ENCODE data around the gene ADD2. TPM values are rescaled to one million over a fixed set of nuclear protein-coding genes. Genes with fewer than 3 reads are reported as not detected.

ADD2 gene
- total and polyA plus RNA-seq, 7 donors, result 0.09 to 2.6 (median 0.85) TPM

DNA sequence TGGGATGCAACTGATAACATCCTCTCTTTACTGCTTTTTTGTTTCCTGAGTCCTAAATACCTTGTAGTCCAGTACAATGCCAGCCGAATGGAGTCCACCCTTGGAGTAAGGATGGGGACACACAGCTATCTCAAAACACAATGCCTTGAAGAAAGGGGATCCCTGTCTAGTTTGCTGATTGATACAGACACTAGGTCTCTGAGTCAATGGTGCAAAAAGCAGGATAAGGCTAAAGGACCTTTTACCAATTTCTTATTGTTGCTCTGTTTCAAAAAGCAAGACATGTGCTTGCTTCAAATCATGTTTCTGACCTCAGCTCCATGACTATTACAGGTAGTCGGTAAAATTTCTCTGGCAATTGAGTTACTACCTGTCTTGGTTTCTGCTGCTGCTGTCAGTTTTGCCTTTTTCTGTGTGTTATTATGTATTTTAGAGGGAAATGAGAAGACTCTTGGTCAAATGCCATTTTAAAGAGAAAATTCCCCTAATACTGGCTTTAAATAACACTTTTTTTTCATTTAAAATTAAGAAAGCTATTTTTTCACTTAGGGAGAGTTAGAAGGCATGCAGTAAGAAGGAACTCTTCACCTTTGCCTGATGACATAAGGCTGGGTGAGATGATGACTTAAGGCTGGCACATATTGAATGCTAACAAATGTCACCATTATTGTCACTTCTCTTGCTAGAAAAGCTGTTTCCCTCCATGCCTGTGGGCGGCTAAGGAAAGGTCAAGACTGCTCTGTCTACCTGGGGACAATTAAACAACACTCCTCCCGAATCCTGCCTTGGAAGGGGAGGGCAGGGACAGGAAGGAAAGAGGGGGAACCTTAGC, 27.4 kb upstream of the ADD2 start:
- Histone ChIP-seq H3K27ac (no peak overlapping the region), H3K36me3 (ENCODE audit: insufficient read depth in 1 of 2, low read depth in 1 of 2) (no peaks in the 10 kb centered on the region), H3K9me3 (no peaks in the 10 kb centered on the region), H3K4me3 (no peak overlapping the region), H3K27me3 (ENCODE audit: insufficient read depth in 3 of 3, low read length in 2 of 3) (peaks cover 2 to 26% (median 5%) of the 10 kb centered on the region in 3 donors), H3K4me1 (no peaks in the 10 kb centered on the region)
- DNase-seq (no peak), ATAC-seq (no peak)
- TF ChIP-seq, protein P1, sequence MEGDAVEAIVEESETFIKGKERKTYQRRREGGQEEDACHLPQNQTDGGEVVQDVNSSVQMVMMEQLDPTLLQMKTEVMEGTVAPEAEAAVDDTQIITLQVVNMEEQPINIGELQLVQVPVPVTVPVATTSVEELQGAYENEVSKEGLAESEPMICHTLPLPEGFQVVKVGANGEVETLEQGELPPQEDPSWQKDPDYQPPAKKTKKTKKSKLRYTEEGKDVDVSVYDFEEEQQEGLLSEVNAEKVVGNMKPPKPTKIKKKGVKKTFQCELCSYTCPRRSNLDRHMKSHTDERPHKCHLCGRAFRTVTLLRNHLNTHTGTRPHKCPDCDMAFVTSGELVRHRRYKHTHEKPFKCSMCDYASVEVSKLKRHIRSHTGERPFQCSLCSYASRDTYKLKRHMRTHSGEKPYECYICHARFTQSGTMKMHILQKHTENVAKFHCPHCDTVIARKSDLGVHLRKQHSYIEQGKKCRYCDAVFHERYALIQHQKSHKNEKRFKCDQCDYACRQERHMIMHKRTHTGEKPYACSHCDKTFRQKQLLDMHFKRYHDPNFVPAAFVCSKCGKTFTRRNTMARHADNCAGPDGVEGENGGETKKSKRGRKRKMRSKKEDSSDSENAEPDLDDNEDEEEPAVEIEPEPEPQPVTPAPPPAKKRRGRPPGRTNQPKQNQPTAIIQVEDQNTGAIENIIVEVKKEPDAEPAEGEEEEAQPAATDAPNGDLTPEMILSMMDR (IDR thresholded peaks at IDR 0.05), result no peak
- 64 to 78% (median 75%) methylated on average over 4 of the region's 4 CpGs for WGBS, 3 donors
- intact Hi-C loops (cut with DNase I), result no loop called here

DNA sequence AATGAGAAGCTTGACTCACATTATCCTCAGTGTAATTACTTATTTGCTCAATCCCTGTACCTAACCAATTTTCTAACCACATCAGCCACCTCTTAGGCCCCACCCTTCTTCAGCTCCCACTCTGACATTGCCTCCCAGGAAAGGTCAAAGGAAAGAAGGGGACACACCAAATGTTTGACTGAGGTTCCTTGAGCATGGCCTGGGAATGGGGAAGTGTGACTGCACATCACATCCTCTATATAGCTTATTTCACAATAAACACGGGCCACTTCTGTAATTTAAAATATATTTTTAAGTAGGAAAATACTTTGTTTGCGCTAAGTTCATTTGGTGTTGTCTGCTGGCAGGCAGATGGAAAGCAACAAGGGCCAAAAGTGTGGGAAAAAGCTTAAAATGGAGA, 25.4 kb upstream of the ADD2 start:
- ATAC-seq, result no peak
- intact Hi-C loops (cut with DNase I), result loop anchor here in 1 of 2 donors (5.0 kb wide), 1 partner anchor 154 kb away; no protein-coding TSS in a partner anchor

DNA sequence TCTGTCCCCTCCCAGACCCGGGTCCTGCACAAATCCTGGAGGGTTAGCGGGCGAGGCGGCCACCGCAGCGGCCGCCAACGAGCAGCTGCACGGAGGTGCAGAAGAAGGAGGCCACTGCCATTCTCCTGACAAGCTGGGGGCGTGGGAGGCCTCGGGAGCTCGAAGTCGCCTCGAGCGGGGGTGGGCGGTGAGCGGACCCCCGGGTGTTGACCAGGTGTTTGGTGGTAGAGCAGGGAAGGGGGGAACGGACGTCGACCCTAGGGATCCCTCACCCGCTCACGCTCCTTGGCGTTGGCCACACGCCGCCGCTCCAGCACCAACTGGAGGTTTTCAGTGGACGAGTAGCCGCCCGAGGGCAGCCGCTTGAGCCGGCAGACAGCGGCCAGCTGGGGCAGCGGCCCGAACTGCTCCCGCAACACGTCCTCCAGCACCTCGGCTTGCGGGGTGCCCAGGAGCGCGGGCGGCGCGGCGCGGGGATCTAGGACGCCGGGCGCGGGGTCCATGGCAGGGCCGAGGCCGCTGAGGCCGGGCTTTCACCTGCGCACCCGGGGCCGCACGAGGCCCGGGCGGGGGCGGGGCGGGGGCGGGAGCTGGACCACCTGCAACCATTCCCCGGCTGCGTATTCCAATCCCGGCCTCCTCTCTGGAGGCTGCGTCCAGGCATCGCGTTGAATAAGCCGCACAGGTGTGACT, 22.3 kb upstream of the ADD2 start, which contains the start of gene FIGLA:
FIGLA (minus strand) TSS at position 508 of the 693 bp plus-strand sequence; CDS start at position 503, 5 bp downstream.
- H3K4me3 ChIP-seq, result peak within 1 kb of the TSS; percentile 53
- WGBS, 3 donors, result 1 to 3% (median 3%) methylated on average over 52 to 69 of the region's 69 CpGs
- peaks cover 2 to 64% (median 9%) of the 10 kb centered on the region in 3 donors for H3K27me3 ChIP-seq (ENCODE audit: insufficient read depth in 3 of 3, low read length in 2 of 3)
- TF ChIP-seq, protein P1 (IDR thresholded peaks at IDR 0.05), result no peak
- H3K4me1 ChIP-seq, result peaks cover 3% of the 10 kb centered on the region
- no peak for DNase-seq
- H3K9me3 ChIP-seq, result no peaks in the 10 kb centered on the region
- no peak within 1 kb of the TSS for H3K27ac ChIP-seq
- no peaks in the 10 kb centered on the region for H3K36me3 ChIP-seq (ENCODE audit: insufficient read depth in 1 of 2, low read depth in 1 of 2)
- peak; percentile 20 to 53 (median 36) for ATAC-seq
- intact Hi-C loops (cut with DNase I), result loop anchor here in 1 of 2 donors (5.0 kb wide), 1 partner anchor 157 kb away; no protein-coding TSS in a partner anchor

More for the DNA sequence above, 25.4 kb upstream of the ADD2 start:
- TF ChIP-seq, protein P1 (IDR thresholded peaks at IDR 0.05), result no peak
- 80 to 85% (median 83%) methylated on average over 2 of the region's 2 CpGs for WGBS, 3 donors
- peaks cover 3% of the 10 kb centered on the region for H3K4me1 ChIP-seq
- H3K36me3 ChIP-seq (ENCODE audit: insufficient read depth in 1 of 2, low read depth in 1 of 2), result no peaks in the 10 kb centered on the region
- peaks cover 2 to 44% (median 7%) of the 10 kb centered on the region in 3 donors for H3K27me3 ChIP-seq (ENCODE audit: insufficient read depth in 3 of 3, low read length in 2 of 3)
- no peak overlapping the region for H3K4me3 ChIP-seq
- no peaks in the 10 kb centered on the region for H3K9me3 ChIP-seq
- H3K27ac ChIP-seq, result no peak overlapping the region
- DNase-seq, result no peak

DNA sequence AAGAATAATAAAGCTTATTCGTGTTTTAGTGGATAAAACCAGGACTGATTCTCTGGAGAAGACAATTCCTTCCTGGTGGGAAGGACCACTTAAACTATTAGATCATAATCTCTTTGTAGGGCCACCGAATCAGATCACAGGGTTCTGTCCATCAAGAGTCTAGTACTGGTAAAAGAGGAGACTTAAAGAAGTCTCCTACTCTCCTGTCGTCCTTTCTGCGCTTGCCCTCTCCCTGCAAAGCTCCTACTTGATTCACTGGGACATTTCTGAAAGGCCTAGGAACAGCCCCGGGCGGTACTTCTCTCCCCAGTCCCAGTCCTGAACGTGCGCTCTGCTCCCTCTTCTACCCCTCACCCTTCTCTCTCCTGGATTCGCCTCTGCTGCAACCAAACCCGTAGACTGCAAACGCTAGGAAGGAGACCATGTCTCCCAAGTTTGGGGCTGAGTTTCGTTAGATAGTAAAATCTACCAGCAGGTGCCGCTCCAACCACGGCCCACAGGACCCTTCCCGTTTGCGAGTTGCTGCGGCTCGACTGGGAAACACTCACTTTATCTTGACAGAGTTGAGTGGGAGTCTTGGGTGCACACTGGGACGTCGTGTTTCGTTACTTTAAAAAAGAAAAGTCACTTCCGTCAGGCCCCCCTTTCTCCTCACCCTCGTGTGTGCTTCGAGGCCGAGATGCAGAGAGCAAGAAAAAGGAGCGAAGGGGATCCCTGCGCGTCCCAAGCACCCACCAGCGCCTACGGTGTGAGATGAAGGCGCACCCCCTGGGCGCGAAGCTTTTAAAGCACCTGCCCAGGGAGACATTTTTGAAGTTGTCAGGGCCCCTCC, 21.5 kb upstream of the ADD2 start:
- H3K27me3 ChIP-seq (ENCODE audit: insufficient read depth in 3 of 3, low read length in 2 of 3), result peaks cover 2 to 64% (median 9%) of the 10 kb centered on the region in 3 donors
- H3K36me3 ChIP-seq (ENCODE audit: insufficient read depth in 1 of 2, low read depth in 1 of 2), result no peaks in the 10 kb centered on the region
- ATAC-seq, result peak; percentile 59 to 84 (median 66)
- intact Hi-C loops (cut with DNase I), result loop anchor here in 1 of 2 donors (2.0 to 5.0 kb wide), 2 partner anchors 81 to 158 kb away; no protein-coding TSS in a partner anchor
- H3K4me1 ChIP-seq, result peaks cover 3% of the 10 kb centered on the region
- H3K4me3 ChIP-seq, result peak overlapping the region; percentile 53
- H3K9me3 ChIP-seq, result no peaks in the 10 kb centered on the region
- no peak overlapping the region for H3K27ac ChIP-seq
- 5 to 8% (median 6%) methylated on average over 33 of the region's 33 CpGs for WGBS, 3 donors
- TF ChIP-seq, protein P1 (IDR thresholded peaks at IDR 0.05), result peak; percentile 60
- peak; percentile 31 to 64 for DNase-seq
